K562 (cell line): ENCODE measurements around the gene FAM32A. TPM values are rescaled to one million over a fixed set of nuclear protein-coding genes. Genes with fewer than 3 reads are reported as not detected.

Experiments
- ATAC-seq: fragments of 200-7000 bp; cut with Tn5 transposase; 3 replicates; pipeline ENCODE4 v1.9.1; 2020; ENCODE audit warnings: moderate library complexity
- BruUV-seq: library from RNA; stranded (reverse); fragments of 400-500 nt; replicated peaks from 2 replicates; lab custom pipeline; 2021; lab: Mats Ljungman, UMichigan
- CTCF ChIA-PET: fragments of 300-600 bp; formaldehyde crosslinking; extraction: SDS; loops from one replicate; lab custom pipeline; 2021; ENCODE audit warnings: low intra/inter-chr PET ratio; lab: Yijun Ruan, JAX
- POLR2A ChIA-PET: fragments of 300-600, 350-650 bp; sonication (Branson Sonifier 250); formaldehyde crosslinking; extraction: SDS; loops from one replicate; lab custom pipeline; 2021; ENCODE audit warnings: antibody characterized with exemption, inconsistent platforms; lab: Yijun Ruan, JAX
- DNase-seq, 4 experiments: peaks; one replicate each; pipeline versions ENCODE4 v3.0.0 to v3.0.0-alpha.2; 2011 to 2018; ENCODE audit warnings: low spot score in 3 of 4, mixed read lengths in 3 of 4; ENCODE audit errors: extremely low read depth in 1 of 4
- FAIRE-seq: peaks from 2 replicates; lab custom pipeline; 2011; peaks lifted over from hg19 to GRCh38; lab: Jason Lieb, UNC
- H2AFZ ChIP-seq: 2 replicates; pipeline ENCODE4 v1.6.0; 2011; ENCODE audit warnings: low read depth, low read length, control low read depth, inconsistent platforms
- H3K27ac ChIP-seq: fragments of 200-600 bp; 3 replicates; pipeline ENCODE4 v1.8.0; 2011; ENCODE audit warnings: low read depth, mild to moderate bottlenecking, control low read depth, inconsistent platforms, low read length, moderate library complexity, mixed read lengths; ENCODE audit errors: extremely low read depth
- H3K27me3 ChIP-seq, 2 experiments: fragments of 300-600 bp in 1 of 2; 2 replicates in 1 of 2; 3 replicates in 1 of 2; pipeline versions ENCODE4 v1.6.0 to v1.8.0; 2011; ENCODE audit warnings: inconsistent platforms in 2 of 2, low read length in 2 of 2, mild to moderate bottlenecking in 1 of 2, mixed read lengths in 1 of 2, moderate library complexity in 1 of 2; ENCODE audit not compliant: control insufficient read depth in 2 of 2, insufficient read depth in 2 of 2
- H3K36me3 ChIP-seq: fragments of 300-600 bp; 3 replicates; pipeline ENCODE4 v1.8.0; 2011; ENCODE audit warnings: mild to moderate bottlenecking, low read length, inconsistent platforms; ENCODE audit not compliant: control insufficient read depth, insufficient read depth
- H3K4me1 ChIP-seq, 2 experiments: fragments of 200-600 bp in 1 of 2; replicated peaks in 1 of 2; 2 replicates in 1 of 2; 3 replicates in 1 of 2; pipeline versions ENCODE4 v1.5.1 to v1.8.0; 2011; ENCODE audit warnings: inconsistent platforms in 2 of 2, low read length in 2 of 2, mild to moderate bottlenecking in 1 of 2, mixed read lengths in 1 of 2, moderate library complexity in 1 of 2; ENCODE audit not compliant: control insufficient read depth in 2 of 2, insufficient read depth in 2 of 2
- H3K4me2 ChIP-seq: 2 replicates; pipeline ENCODE4 v1.6.1; 2011; ENCODE audit warnings: low read length, control low read depth, inconsistent platforms, mixed read lengths; ENCODE audit not compliant: insufficient read depth
- H3K4me3 ChIP-seq: fragments of 200-600 bp; sonication (generic), shearing (Covaris generic); 2 replicates; pipeline ENCODE4 v1.5.1; 2016; ENCODE audit warnings: control low read depth, inconsistent platforms
- H3K79me2 ChIP-seq: fragments of 200-600 bp; 3 replicates; pipeline ENCODE4 v1.8.0; 2011; ENCODE audit warnings: low read length, inconsistent platforms; ENCODE audit not compliant: control insufficient read depth, insufficient read depth
- H3K9ac ChIP-seq, 2 experiments: 2 replicates each; pipeline versions ENCODE4 v1.6.0 to v1.6.1; 2011; ENCODE audit warnings: low read depth in 2 of 2, low read length in 2 of 2, control low read depth in 1 of 2, inconsistent platforms in 1 of 2, mild to moderate bottlenecking in 1 of 2, mixed read lengths in 1 of 2; ENCODE audit not compliant: insufficient read depth in 1 of 2
- H3K9me1 ChIP-seq: one replicate; pipeline ENCODE4 v1.6.0; 2011; ENCODE audit warnings: inconsistent platforms, mild to moderate bottlenecking, low read length, moderate library complexity; ENCODE audit not compliant: control insufficient read depth, insufficient read depth
- H3K9me3 ChIP-seq: replicated peaks from 2 replicates; pipeline ENCODE4 v1.5.1; 2011; ENCODE audit warnings: low read depth, low read length, inconsistent platforms; ENCODE audit not compliant: control insufficient read depth, insufficient read depth
- H4K20me1 ChIP-seq: replicated peaks from 2 replicates; pipeline ENCODE4 v1.6.1; 2011; ENCODE audit warnings: low read length, inconsistent platforms, mixed read lengths; ENCODE audit not compliant: control insufficient read depth, insufficient read depth
- KDM1A ChIP-seq, 2 experiments: fragments of 450-650 bp; IDR thresholded peaks; 2 replicates each; pipeline ENCODE4 v1.6.1; 2016; ENCODE audit warnings: mild to moderate bottlenecking in 2 of 2
- MNT ChIP-seq, 2 experiments: fragments of 450-650 bp; conservative IDR thresholded peaks; 2 replicates each; pipeline ENCODE4 v1.6.1; 2017; ENCODE audit warnings: mild to moderate bottlenecking in 2 of 2, moderate library complexity in 2 of 2
- RBM25 ChIP-seq: fragments of 200-400 bp; formaldehyde crosslinking; IDR thresholded peaks from 2 replicates; pipeline ENCODE4 v1.6.1; 2018; ENCODE audit warnings: low read length, low read depth, moderate library complexity; ENCODE audit not compliant: severe bottlenecking
- ZFP36 ChIP-seq: fragments of 150-350 bp; IDR thresholded peaks from 2 replicates; pipeline ENCODE4 v1.6.1; 2018; ENCODE audit warnings: low read length, low read depth; ENCODE audit not compliant: partially characterized antibody
- WGBS: fragments of 100-300 bp; shearing (Covaris generic); methylation state at CpG from one replicate; pipeline ENCODE4 v1.1.6; 2016; ENCODE audit warnings: low coverage, mixed read lengths; ENCODE audit not compliant: insufficient coverage; ENCODE audit errors: missing lambda C conversion rate; 5-methylcytosine and 5-hydroxymethylcytosine counted together
- in situ Hi-C: fragments of 300-500 bp; cut with MboI; formaldehyde crosslinking; loops from 4 replicates; pipeline ENCODE4 v1.15.0; 2018; ENCODE audit warnings: inconsistent platforms, mixed read lengths
- intact Hi-C: fragments of 100-400 bp; cut with micrococcal nuclease; formaldehyde crosslinking; loops from 2 replicates; pipeline ENCODE4 v1.14.2; 2022
- polyA plus RNA-seq, 8 experiments: library from polyadenylated mRNA; depleted of rRNA in 4 of 8; stranded (reverse) in 5 of 8; unstranded in 3 of 8; fragments of >200 nt; fragmentation: Nextera tagmentation in 2 of 8; fragmentation: Illumina TruSeq in 1 of 8; extraction: Ambion mirVana in 2 of 8; extraction: Trizol in 1 of 8; gene quantifications; 2 replicates each; pipeline versions ENCODE4 v1.2.1 to v1.2.3, GENCODE V29; 2011 to 2014; ENCODE audit warnings: inconsistent platforms in 1 of 8, missing spikeins in 1 of 8
- total RNA-seq, 7 experiments: library from RNA; depleted of rRNA in 6 of 7; stranded (reverse); fragments of >200 nt in 6 of 7; fragmentation: Illumina TruSeq in 2 of 7; extraction: Trizol in 2 of 7; gene quantifications; 2 replicates each; pipeline versions ENCODE4 v1.2.1 to v1.2.3, GENCODE V29; 2011 to 2021; ENCODE audit warnings: low replicate concordance in 1 of 7

Gene FAM32A
- total and polyA plus RNA-seq, 9 of the 15 experiments (the other 6 are each of a cell fraction or from before 2014, with no cell fraction given), result 30.7 to 96.7 (median 73.7) TPM

- peaks cover 0 to 4% of the 10 kb centered on the region in 2 experiments; a peak in 1 of 5 replicates for H3K27me3 ChIP-seq
- no peaks in the 10 kb centered on the region for H3K36me3 ChIP-seq
- TF ChIP-seq MNT (conservative IDR thresholded peaks at IDR 0.05), result no peak
- TF ChIP-seq RBM25, result peak; percentile 14
- TF ChIP-seq ZFP36, result peak; percentile 91
- peak in 1 of 2 experiments; percentile 15; a peak in 1 of 4 replicates for TF ChIP-seq KDM1A (IDR thresholded peaks at IDR 0.05)
- no peak overlapping the region for H3K27ac ChIP-seq
- POLR2A ChIA-PET, result interaction anchor here (0.5 to 1.5 kb wide), 2 partner anchors 14 to 147 kb away, joined by 4 read pairs; no protein-coding TSS in a partner anchor
- WGBS, result 15% methylated on average over 1 of the region's 1 CpG
- FAIRE-seq, result no peak
- ATAC-seq, result no peak
- H3K4me2 ChIP-seq, result no peak overlapping the region
- no peak overlapping the region for H3K9ac ChIP-seq
- intact Hi-C loops, result no loop called here
- BruUV-seq, result no TSS peak
- in situ Hi-C loops, result no loop called here
- DNase-seq, result no peak
- H2AFZ ChIP-seq, result no peak overlapping the region
- no peaks in the 10 kb centered on the region for H3K79me2 ChIP-seq
- H3K4me1 ChIP-seq, result peaks cover 13 to 15% of the 10 kb centered on the region in 2 experiments; a peak in 4 of 5 replicates
- CTCF ChIA-PET, result no interaction called here
- no peaks in the 10 kb centered on the region for H3K9me1 ChIP-seq
- H3K9me3 ChIP-seq, result no peaks in the 10 kb centered on the region
- peaks cover 3% of the 10 kb centered on the region; the same call in 1 of the 2 replicates for H4K20me1 ChIP-seq
- H3K4me3 ChIP-seq, result no peak overlapping the region
Observed at GRCh38 chr19:16155128-16155527, 30.1 kb upstream of the FAM32A start.
